Tongue (tissue), 2 donors: Measurements from ENCODE around the gene PRELP. TPM values are rescaled to one million over a fixed set of nuclear protein-coding genes. Genes with fewer than 3 reads are reported as not detected.
"Not testable (repeated sequence)": the region's sequence is repeated elsewhere in the genome, so short reads cannot be mapped to it uniquely, and the experiment has no call there.

Source experiments
- DNase-seq: peaks from one replicate; pipeline ENCODE4 v3.0.0-alpha.2; 2015
- total RNA-seq: library from RNA; depleted of rRNA; stranded (reverse); fragments of >200 nt; gene quantifications from one replicate; pipeline ENCODE4 v1.2.3, GENCODE V29; 2014

The PRELP gene
- total RNA-seq, 1 donor from 2014 or later, result 4.4 TPM

- no peak for DNase-seq
Observed at GRCh38 chr1:203454986-203455471, 20.6 kb upstream of the PRELP start.

- DNase-seq, result no peak
Observed at GRCh38 chr1:203455706-203456105, 19.9 kb upstream of the PRELP start.

GRCh38 chr1:203456577-203456976 lies 19.0 kb upstream of the PRELP start:
- DNase-seq, result no peak

GRCh38 chr1:203458078-203458477 lies 17.5 kb upstream of the PRELP start:
- no peak for DNase-seq

- no peak for DNase-seq
Observed at GRCh38 chr1:203459671-203460201, 15.9 kb upstream of the PRELP start.

GRCh38 chr1:203461717-203462116 lies 13.9 kb upstream of the PRELP start:
- no peak for DNase-seq

- no peak for DNase-seq
Observed at GRCh38 chr1:203462143-203462542, 13.5 kb upstream of the PRELP start.

- DNase-seq, result no peak
Observed at GRCh38 chr1:203462878-203463277, 12.7 kb upstream of the PRELP start.

- peak; percentile 64 for DNase-seq
Observed at GRCh38 chr1:203463469-203464062, 12.0 kb upstream of the PRELP start.

GRCh38 chr1:203464226-203464625 lies 11.4 kb upstream of the PRELP start:
- no peak for DNase-seq

- DNase-seq, result no peak
Observed at GRCh38 chr1:203464743-203465142, 10.9 kb upstream of the PRELP start.

- no peak for DNase-seq
Observed at GRCh38 chr1:203465146-203465798, 10.3 kb upstream of the PRELP start.

GRCh38 chr1:203465948-203466347 lies 9.7 kb upstream of the PRELP start:
- DNase-seq, result peak; percentile 63

GRCh38 chr1:203466906-203467549 lies 8.6 kb upstream of the PRELP start:
- not testable (repeated sequence) for DNase-seq

GRCh38 chr1:203467550-203467921 lies 8.1 kb upstream of the PRELP start:
- no peak for DNase-seq

GRCh38 chr1:203468326-203468725 lies 7.3 kb upstream of the PRELP start:
- DNase-seq, result no peak

GRCh38 chr1:203470240-203470639 lies 5.4 kb upstream of the PRELP start:
- no peak for DNase-seq

GRCh38 chr1:203471841-203472240 lies 3.8 kb upstream of the PRELP start:
- no peak for DNase-seq

GRCh38 chr1:203473281-203473680 lies 2.3 kb upstream of the PRELP start:
- DNase-seq, result no peak

- no peak for DNase-seq
Observed at GRCh38 chr1:203473781-203474305, 1.8 kb upstream of the PRELP start.

- no peak for DNase-seq
Observed at GRCh38 chr1:203476216-203476814, 709 bp downstream of the PRELP start.

GRCh38 chr1:203477748-203478147 lies 2.1 kb downstream of the PRELP start:
- no peak for DNase-seq

GRCh38 chr1:203478231-203478630 lies 2.6 kb downstream of the PRELP start:
- no peak for DNase-seq
